Measurements from ENCODE around the gene BDH1.

GRCh38 chr3:197491478-197491877 is 64.3 kb downstream of the BDH1 start:
- no peak for TF ChIP-seq POLR2A (IDR thresholded peaks at IDR 0.05)
- no peak for TF ChIP-seq CTCF (IDR thresholded peaks at IDR 0.05)

All from Peyer's patch (tissue), 4 donors.